OCI-LY3 (cell line): Measurements from ENCODE around the gene PTGER2.

Experiments used
- EZH2phosphoT487 ChIP-seq: fragments of 200-600 bp; shearing (Covaris generic); IDR thresholded peaks from 2 replicates; pipeline ENCODE4 v1.6.1; 2018; ENCODE audit warnings: antibody characterized with exemption, mixed run types, low read depth
- TF ChIP-seq, protein P1 (sequence below): fragments of 200-600, 300-600 bp; sonication (generic); IDR thresholded peaks from 2 replicates; pipeline ENCODE4 v1.5.1; 2014; ENCODE audit warnings: antibody characterized with exemption, low read length, low read depth

GRCh38 chr14:52286661-52287649 lies 27.2 kb upstream of the PTGER2 start:
- TF ChIP-seq, protein P1, sequence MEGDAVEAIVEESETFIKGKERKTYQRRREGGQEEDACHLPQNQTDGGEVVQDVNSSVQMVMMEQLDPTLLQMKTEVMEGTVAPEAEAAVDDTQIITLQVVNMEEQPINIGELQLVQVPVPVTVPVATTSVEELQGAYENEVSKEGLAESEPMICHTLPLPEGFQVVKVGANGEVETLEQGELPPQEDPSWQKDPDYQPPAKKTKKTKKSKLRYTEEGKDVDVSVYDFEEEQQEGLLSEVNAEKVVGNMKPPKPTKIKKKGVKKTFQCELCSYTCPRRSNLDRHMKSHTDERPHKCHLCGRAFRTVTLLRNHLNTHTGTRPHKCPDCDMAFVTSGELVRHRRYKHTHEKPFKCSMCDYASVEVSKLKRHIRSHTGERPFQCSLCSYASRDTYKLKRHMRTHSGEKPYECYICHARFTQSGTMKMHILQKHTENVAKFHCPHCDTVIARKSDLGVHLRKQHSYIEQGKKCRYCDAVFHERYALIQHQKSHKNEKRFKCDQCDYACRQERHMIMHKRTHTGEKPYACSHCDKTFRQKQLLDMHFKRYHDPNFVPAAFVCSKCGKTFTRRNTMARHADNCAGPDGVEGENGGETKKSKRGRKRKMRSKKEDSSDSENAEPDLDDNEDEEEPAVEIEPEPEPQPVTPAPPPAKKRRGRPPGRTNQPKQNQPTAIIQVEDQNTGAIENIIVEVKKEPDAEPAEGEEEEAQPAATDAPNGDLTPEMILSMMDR, result no peak
- TF ChIP-seq EZH2phosphoT487, result no peak
